SK-N-SH treated with all-trans-retinoic acid at 6 μM for 48 hours (cell line): ENCODE results near the gene RNGTT.

ENCODE experiments used
- CSDC2 ChIP-seq: fragments of 250-450 bp; sonication (Bioruptor Pico); IDR thresholded peaks from 2 replicates; pipeline ENCODE4 v1.5.0; 2020; ENCODE audit warnings: mild to moderate bottlenecking, moderate library complexity
- OSR1 ChIP-seq: fragments of 250-450 bp; sonication (Bioruptor Pico); IDR thresholded peaks from 2 replicates; pipeline ENCODE4 v1.8.0; 2022; ENCODE audit warnings: moderate library complexity, mild to moderate bottlenecking, inconsistent platforms
- ZFP30 ChIP-seq: fragments of 450-650 bp; formaldehyde crosslinking; IDR thresholded peaks from 2 replicates; pipeline ENCODE4 v1.5.0; 2022; ENCODE audit warnings: mild to moderate bottlenecking, moderate library complexity
- ZNF565 ChIP-seq: fragments of 450-650 bp; formaldehyde crosslinking; conservative IDR thresholded peaks from 2 replicates; pipeline ENCODE4 v1.5.0; 2020; ENCODE audit warnings: low read depth, mild to moderate bottlenecking, moderate library complexity
- ZNF70 ChIP-seq: fragments of 450-650 bp; formaldehyde crosslinking; IDR thresholded peaks from 2 replicates; pipeline ENCODE4 v1.5.0; 2020; ENCODE audit warnings: mild to moderate bottlenecking, moderate library complexity
- TF ChIP-seq, protein P1 (sequence below): fragments of 250-450 bp; sonication (Bioruptor Pico); IDR thresholded peaks from 2 replicates; pipeline ENCODE4 v1.5.1; 2020; ENCODE audit warnings: low read depth, mild to moderate bottlenecking, moderate library complexity
- TF ChIP-seq, protein P2 (sequence below): fragments of 250-450 bp; sonication (Bioruptor Pico); IDR thresholded peaks from 2 replicates; pipeline ENCODE4 v1.8.0; 2020; ENCODE audit warnings: mild to moderate bottlenecking, moderate library complexity, borderline replicate concordance
- TF ChIP-seq, protein P3 (sequence below): fragments of 250-450 bp; sonication (Bioruptor Pico); IDR thresholded peaks from 2 replicates; pipeline ENCODE4 v1.5.1; 2021; ENCODE audit warnings: mild to moderate bottlenecking, moderate library complexity
- TF ChIP-seq, protein P4 (sequence below): fragments of 250-450 bp; sonication (Bioruptor Pico); IDR thresholded peaks from 2 replicates; pipeline ENCODE4 v1.5.0; 2020; ENCODE audit warnings: mild to moderate bottlenecking, moderate library complexity
- TF ChIP-seq, protein P5 (sequence below): fragments of 250-450 bp; sonication (Bioruptor Pico); IDR thresholded peaks from 2 replicates; pipeline ENCODE4 v1.8.0; 2021; ENCODE audit warnings: low read depth, mild to moderate bottlenecking, moderate library complexity, borderline replicate concordance

DNA sequence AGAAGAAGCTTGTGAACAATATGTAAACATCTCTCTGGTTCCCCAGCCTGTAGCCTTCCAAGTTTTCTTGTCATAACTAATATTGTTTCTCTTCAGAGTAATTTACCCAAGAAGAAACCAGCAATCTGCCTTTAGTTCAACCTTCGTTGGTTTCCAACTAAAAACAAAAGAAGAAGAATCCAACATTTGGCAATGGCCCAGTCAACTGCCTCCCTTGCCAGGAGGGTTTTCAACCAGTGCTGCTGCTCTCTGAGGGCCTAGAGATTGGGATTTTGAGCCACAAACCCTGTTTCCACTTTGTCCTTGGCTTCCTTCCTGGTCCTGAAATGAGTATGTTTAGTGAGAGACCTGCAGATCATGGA, 401.5 kb downstream of the RNGTT start:
- TF ChIP-seq, protein P1, sequence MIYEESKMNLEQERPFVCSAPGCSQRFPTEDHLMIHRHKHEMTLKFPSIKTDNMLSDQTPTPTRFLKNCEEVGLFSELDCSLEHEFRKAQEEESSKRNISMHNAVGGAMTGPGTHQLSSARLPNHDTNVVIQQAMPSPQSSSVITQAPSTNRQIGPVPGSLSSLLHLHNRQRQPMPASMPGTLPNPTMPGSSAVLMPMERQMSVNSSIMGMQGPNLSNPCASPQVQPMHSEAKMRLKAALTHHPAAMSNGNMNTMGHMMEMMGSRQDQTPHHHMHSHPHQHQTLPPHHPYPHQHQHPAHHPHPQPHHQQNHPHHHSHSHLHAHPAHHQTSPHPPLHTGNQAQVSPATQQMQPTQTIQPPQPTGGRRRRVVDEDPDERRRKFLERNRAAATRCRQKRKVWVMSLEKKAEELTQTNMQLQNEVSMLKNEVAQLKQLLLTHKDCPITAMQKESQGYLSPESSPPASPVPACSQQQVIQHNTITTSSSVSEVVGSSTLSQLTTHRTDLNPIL (CRISPR knock-in tag), result no peak
- TF ChIP-seq, protein P2, sequence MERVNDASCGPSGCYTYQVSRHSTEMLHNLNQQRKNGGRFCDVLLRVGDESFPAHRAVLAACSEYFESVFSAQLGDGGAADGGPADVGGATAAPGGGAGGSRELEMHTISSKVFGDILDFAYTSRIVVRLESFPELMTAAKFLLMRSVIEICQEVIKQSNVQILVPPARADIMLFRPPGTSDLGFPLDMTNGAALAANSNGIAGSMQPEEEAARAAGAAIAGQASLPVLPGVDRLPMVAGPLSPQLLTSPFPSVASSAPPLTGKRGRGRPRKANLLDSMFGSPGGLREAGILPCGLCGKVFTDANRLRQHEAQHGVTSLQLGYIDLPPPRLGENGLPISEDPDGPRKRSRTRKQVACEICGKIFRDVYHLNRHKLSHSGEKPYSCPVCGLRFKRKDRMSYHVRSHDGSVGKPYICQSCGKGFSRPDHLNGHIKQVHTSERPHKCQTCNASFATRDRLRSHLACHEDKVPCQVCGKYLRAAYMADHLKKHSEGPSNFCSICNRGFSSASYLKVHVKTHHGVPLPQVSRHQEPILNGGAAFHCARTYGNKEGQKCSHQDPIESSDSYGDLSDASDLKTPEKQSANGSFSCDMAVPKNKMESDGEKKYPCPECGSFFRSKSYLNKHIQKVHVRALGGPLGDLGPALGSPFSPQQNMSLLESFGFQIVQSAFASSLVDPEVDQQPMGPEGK (CRISPR knock-in tag), result no peak
- TF ChIP-seq, protein P3, sequence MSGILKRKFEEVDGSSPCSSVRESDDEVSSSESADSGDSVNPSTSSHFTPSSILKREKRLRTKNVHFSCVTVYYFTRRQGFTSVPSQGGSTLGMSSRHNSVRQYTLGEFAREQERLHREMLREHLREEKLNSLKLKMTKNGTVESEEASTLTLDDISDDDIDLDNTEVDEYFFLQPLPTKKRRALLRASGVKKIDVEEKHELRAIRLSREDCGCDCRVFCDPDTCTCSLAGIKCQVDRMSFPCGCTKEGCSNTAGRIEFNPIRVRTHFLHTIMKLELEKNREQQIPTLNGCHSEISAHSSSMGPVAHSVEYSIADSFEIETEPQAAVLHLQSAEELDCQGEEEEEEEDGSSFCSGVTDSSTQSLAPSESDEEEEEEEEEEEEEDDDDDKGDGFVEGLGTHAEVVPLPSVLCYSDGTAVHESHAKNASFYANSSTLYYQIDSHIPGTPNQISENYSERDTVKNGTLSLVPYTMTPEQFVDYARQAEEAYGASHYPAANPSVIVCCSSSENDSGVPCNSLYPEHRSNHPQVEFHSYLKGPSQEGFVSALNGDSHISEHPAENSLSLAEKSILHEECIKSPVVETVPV (CRISPR knock-in tag), result no peak
- TF ChIP-seq, protein P4, sequence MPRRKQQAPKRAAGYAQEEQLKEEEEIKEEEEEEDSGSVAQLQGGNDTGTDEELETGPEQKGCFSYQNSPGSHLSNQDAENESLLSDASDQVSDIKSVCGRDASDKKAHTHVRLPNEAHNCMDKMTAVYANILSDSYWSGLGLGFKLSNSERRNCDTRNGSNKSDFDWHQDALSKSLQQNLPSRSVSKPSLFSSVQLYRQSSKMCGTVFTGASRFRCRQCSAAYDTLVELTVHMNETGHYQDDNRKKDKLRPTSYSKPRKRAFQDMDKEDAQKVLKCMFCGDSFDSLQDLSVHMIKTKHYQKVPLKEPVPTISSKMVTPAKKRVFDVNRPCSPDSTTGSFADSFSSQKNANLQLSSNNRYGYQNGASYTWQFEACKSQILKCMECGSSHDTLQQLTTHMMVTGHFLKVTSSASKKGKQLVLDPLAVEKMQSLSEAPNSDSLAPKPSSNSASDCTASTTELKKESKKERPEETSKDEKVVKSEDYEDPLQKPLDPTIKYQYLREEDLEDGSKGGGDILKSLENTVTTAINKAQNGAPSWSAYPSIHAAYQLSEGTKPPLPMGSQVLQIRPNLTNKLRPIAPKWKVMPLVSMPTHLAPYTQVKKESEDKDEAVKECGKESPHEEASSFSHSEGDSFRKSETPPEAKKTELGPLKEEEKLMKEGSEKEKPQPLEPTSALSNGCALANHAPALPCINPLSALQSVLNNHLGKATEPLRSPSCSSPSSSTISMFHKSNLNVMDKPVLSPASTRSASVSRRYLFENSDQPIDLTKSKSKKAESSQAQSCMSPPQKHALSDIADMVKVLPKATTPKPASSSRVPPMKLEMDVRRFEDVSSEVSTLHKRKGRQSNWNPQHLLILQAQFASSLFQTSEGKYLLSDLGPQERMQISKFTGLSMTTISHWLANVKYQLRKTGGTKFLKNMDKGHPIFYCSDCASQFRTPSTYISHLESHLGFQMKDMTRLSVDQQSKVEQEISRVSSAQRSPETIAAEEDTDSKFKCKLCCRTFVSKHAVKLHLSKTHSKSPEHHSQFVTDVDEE (CRISPR knock-in tag), result no peak
- TF ChIP-seq ZNF565 (CRISPR knock-in tag), result no peak
- TF ChIP-seq ZFP30 (CRISPR knock-in tag), result no peak
- TF ChIP-seq ZNF70, result no peak
- no peak for TF ChIP-seq OSR1 (CRISPR knock-in tag)
- TF ChIP-seq CSDC2 (CRISPR knock-in tag), result no peak
- TF ChIP-seq, protein P5, sequence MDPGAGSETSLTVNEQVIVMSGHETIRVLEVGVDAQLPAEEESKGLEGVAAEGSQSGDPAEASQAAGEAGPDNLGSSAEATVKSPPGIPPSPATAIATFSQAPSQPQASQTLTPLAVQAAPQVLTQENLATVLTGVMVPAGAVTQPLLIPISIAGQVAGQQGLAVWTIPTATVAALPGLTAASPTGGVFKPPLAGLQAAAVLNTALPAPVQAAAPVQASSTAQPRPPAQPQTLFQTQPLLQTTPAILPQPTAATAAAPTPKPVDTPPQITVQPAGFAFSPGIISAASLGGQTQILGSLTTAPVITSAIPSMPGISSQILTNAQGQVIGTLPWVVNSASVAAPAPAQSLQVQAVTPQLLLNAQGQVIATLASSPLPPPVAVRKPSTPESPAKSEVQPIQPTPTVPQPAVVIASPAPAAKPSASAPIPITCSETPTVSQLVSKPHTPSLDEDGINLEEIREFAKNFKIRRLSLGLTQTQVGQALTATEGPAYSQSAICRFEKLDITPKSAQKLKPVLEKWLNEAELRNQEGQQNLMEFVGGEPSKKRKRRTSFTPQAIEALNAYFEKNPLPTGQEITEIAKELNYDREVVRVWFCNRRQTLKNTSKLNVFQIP (CRISPR knock-in tag), result no peak
